ENCODE measurements around the gene FBXW7. TPM values are rescaled to one million over a fixed set of nuclear protein-coding genes. Genes with fewer than 3 reads are reported as not detected.
A peak's percentile ranks its signal among the peaks of the same experiment; 100 is the strongest.

FBXW7 gene
- total RNA-seq, 2 donors from 2014 or later: 37.4 to 39.6 TPM

GRCh38 chr4:152512483-152512882 is 23.4 kb downstream of the FBXW7 start:
- Mint-ChIP-seq H3K9me3 (no peaks in the 10 kb centered on the region), H3K27me3 (no peaks in the 10 kb centered on the region), H3K27ac (no peak overlapping the region), H3K4me1 (peaks cover 27% of the 10 kb centered on the region), H3K4me3 (no peak overlapping the region), H3K36me3 (ENCODE audit: low read depth) (peaks cover 6% of the 10 kb centered on the region)
- ATAC-seq (replicated peaks): no peak

GRCh38 chr4:152510349-152511147 is 25.3 kb downstream of the FBXW7 start:
- Mint-ChIP-seq H3K4me3 (peak overlapping the region; percentile 65), H3K36me3 (ENCODE audit: low read depth) (peaks cover 17% of the 10 kb centered on the region), H3K27ac (peak overlapping the region; percentile 42), H3K4me1 (peaks cover 23% of the 10 kb centered on the region), H3K9me3 (no peaks in the 10 kb centered on the region), H3K27me3 (no peaks in the 10 kb centered on the region)
- peak; percentile 58 for ATAC-seq (replicated peaks)

GRCh38 chr4:152509595-152510225 is 26.2 kb downstream of the FBXW7 start:
- H3K36me3 Mint-ChIP-seq (ENCODE audit: low read depth): peaks cover 17% of the 10 kb centered on the region
- H3K27me3 Mint-ChIP-seq: no peaks in the 10 kb centered on the region
- peak overlapping the region; percentile 65 for H3K4me3 Mint-ChIP-seq
- peaks cover 22% of the 10 kb centered on the region for H3K4me1 Mint-ChIP-seq
- H3K27ac Mint-ChIP-seq: peak overlapping the region; percentile 42
- ATAC-seq (replicated peaks): peak; percentile 55
- H3K9me3 Mint-ChIP-seq: no peaks in the 10 kb centered on the region

GRCh38 chr4:152508818-152509217 is 27.1 kb downstream of the FBXW7 start:
- H3K9me3 Mint-ChIP-seq: no peaks in the 10 kb centered on the region
- no peak overlapping the region for H3K4me3 Mint-ChIP-seq
- H3K36me3 Mint-ChIP-seq (ENCODE audit: low read depth): peaks cover 17% of the 10 kb centered on the region
- no peaks in the 10 kb centered on the region for H3K27me3 Mint-ChIP-seq
- no peak overlapping the region for H3K27ac Mint-ChIP-seq
- H3K4me1 Mint-ChIP-seq: peaks cover 15% of the 10 kb centered on the region
- no peak for ATAC-seq (replicated peaks)

GRCh38 chr4:152508386-152508785 is 27.5 kb downstream of the FBXW7 start:
- ATAC-seq (replicated peaks): no peak
- H3K27ac Mint-ChIP-seq: no peak overlapping the region
- H3K9me3 Mint-ChIP-seq: no peaks in the 10 kb centered on the region
- peaks cover 17% of the 10 kb centered on the region for H3K36me3 Mint-ChIP-seq (ENCODE audit: low read depth)
- no peak overlapping the region for H3K4me3 Mint-ChIP-seq
- peaks cover 14% of the 10 kb centered on the region for H3K4me1 Mint-ChIP-seq
- no peaks in the 10 kb centered on the region for H3K27me3 Mint-ChIP-seq

- Mint-ChIP-seq H3K36me3 (ENCODE audit: low read depth) (peaks cover 17% of the 10 kb centered on the region), H3K4me3 (no peak overlapping the region), H3K9me3 (no peaks in the 10 kb centered on the region), H3K27ac (no peak overlapping the region), H3K27me3 (no peaks in the 10 kb centered on the region), H3K4me1 (no peaks in the 10 kb centered on the region)
- no peak for ATAC-seq (replicated peaks)
These were observed 32.1 kb downstream of the FBXW7 start for GRCh38 chr4:152503653-152504290.

- peak overlapping the region; percentile 10 for H3K27ac Mint-ChIP-seq
- no peak overlapping the region for H3K4me3 Mint-ChIP-seq
- no peaks in the 10 kb centered on the region for H3K9me3 Mint-ChIP-seq
- no peaks in the 10 kb centered on the region for H3K4me1 Mint-ChIP-seq
- peak; percentile 78 for ATAC-seq (replicated peaks)
- H3K27me3 Mint-ChIP-seq: no peaks in the 10 kb centered on the region
- peaks cover 6% of the 10 kb centered on the region for H3K36me3 Mint-ChIP-seq (ENCODE audit: low read depth)
These were observed 33.9 kb downstream of the FBXW7 start for GRCh38 chr4:152501846-152502536.

- H3K27ac Mint-ChIP-seq: no peak overlapping the region
- ATAC-seq (replicated peaks): peak; percentile 68
- no peaks in the 10 kb centered on the region for H3K36me3 Mint-ChIP-seq (ENCODE audit: low read depth)
- no peaks in the 10 kb centered on the region for H3K4me1 Mint-ChIP-seq
- no peaks in the 10 kb centered on the region for H3K9me3 Mint-ChIP-seq
- H3K4me3 Mint-ChIP-seq: no peak overlapping the region
- H3K27me3 Mint-ChIP-seq: no peaks in the 10 kb centered on the region
These were observed 35.0 kb downstream of the FBXW7 start for GRCh38 chr4:152500800-152501434.

- no peaks in the 10 kb centered on the region for H3K36me3 Mint-ChIP-seq (ENCODE audit: low read depth)
- H3K9me3 Mint-ChIP-seq: no peaks in the 10 kb centered on the region
- no peak overlapping the region for H3K27ac Mint-ChIP-seq
- no peaks in the 10 kb centered on the region for H3K4me1 Mint-ChIP-seq
- ATAC-seq (replicated peaks): no peak
- no peaks in the 10 kb centered on the region for H3K27me3 Mint-ChIP-seq
- H3K4me3 Mint-ChIP-seq: no peak overlapping the region
These were observed 35.6 kb downstream of the FBXW7 start for GRCh38 chr4:152500275-152500674.

- Mint-ChIP-seq H3K4me3 (no peak overlapping the region), H3K27ac (no peak overlapping the region), H3K27me3 (no peaks in the 10 kb centered on the region), H3K4me1 (no peaks in the 10 kb centered on the region), H3K9me3 (no peaks in the 10 kb centered on the region), H3K36me3 (ENCODE audit: low read depth) (no peaks in the 10 kb centered on the region)
- ATAC-seq (replicated peaks): no peak
These were observed 36.5 kb downstream of the FBXW7 start for GRCh38 chr4:152499344-152499743.

- no peaks in the 10 kb centered on the region for H3K9me3 Mint-ChIP-seq
- peaks cover 19% of the 10 kb centered on the region for H3K4me1 Mint-ChIP-seq
- H3K4me3 Mint-ChIP-seq: no peak overlapping the region
- no peaks in the 10 kb centered on the region for H3K27me3 Mint-ChIP-seq
- H3K36me3 Mint-ChIP-seq (ENCODE audit: low read depth): no peaks in the 10 kb centered on the region
- ATAC-seq (replicated peaks): no peak
- peak overlapping the region; percentile 16 for H3K27ac Mint-ChIP-seq
These were observed 41.9 kb downstream of the FBXW7 start for GRCh38 chr4:152494020-152494419.

- no peak for ATAC-seq (replicated peaks)
- Mint-ChIP-seq H3K4me3 (no peak overlapping the region), H3K4me1 (peaks cover 19% of the 10 kb centered on the region), H3K9me3 (no peaks in the 10 kb centered on the region), H3K27me3 (no peaks in the 10 kb centered on the region), H3K36me3 (ENCODE audit: low read depth) (no peaks in the 10 kb centered on the region), H3K27ac (no peak overlapping the region)
These were observed 47.6 kb downstream of the FBXW7 start for GRCh38 chr4:152488246-152488645.

- Mint-ChIP-seq H3K36me3 (ENCODE audit: low read depth) (no peaks in the 10 kb centered on the region), H3K9me3 (no peaks in the 10 kb centered on the region), H3K27me3 (no peaks in the 10 kb centered on the region), H3K4me3 (peak overlapping the region; percentile 41), H3K27ac (peak overlapping the region; percentile 59), H3K4me1 (peaks cover 13% of the 10 kb centered on the region)
- no peak for ATAC-seq (replicated peaks)
These were observed 49.2 kb downstream of the FBXW7 start for GRCh38 chr4:152486429-152487389.
